ENCODE measurements around the gene XPO1.

XPO1 gene

GRCh38 chr2:61435291-61435690 is 102.9 kb downstream of the XPO1 start:
- in situ Hi-C loops (cut with MboI; ENCODE audit: low sequenced_read_pairs) = no loop called here

- in situ Hi-C loops (cut with MboI; ENCODE audit: low sequenced_read_pairs) = no loop called here
Measured at GRCh38 chr2:61434314-61434713, 103.8 kb downstream of the XPO1 start.

GRCh38 chr2:61433606-61434005 is 104.5 kb downstream of the XPO1 start:
- in situ Hi-C loops (cut with MboI; ENCODE audit: low sequenced_read_pairs) = no loop called here

GRCh38 chr2:61432990-61433389 is 105.2 kb downstream of the XPO1 start:
- in situ Hi-C loops (cut with MboI; ENCODE audit: low sequenced_read_pairs) = no loop called here

GRCh38 chr2:61431345-61431744 is 106.8 kb downstream of the XPO1 start:
- in situ Hi-C loops (cut with MboI; ENCODE audit: low sequenced_read_pairs) = no loop called here

Data from HL-60/S4 (cell line).